Activated naive CD8-positive, alpha-beta T cell treated with anti-CD3 and anti-CD28 coated beads, Interleukin-2, amount 50 U/mL, for 16 hours (primary cell): Measurements from ENCODE around the gene ADAMTSL5.

ENCODE experiments used
- DNase-seq: peaks from one replicate; pipeline ENCODE4 v3.0.0-alpha.2; 2020; ENCODE audit warnings: low read depth, low spot score

The ADAMTSL5 gene

DNA sequence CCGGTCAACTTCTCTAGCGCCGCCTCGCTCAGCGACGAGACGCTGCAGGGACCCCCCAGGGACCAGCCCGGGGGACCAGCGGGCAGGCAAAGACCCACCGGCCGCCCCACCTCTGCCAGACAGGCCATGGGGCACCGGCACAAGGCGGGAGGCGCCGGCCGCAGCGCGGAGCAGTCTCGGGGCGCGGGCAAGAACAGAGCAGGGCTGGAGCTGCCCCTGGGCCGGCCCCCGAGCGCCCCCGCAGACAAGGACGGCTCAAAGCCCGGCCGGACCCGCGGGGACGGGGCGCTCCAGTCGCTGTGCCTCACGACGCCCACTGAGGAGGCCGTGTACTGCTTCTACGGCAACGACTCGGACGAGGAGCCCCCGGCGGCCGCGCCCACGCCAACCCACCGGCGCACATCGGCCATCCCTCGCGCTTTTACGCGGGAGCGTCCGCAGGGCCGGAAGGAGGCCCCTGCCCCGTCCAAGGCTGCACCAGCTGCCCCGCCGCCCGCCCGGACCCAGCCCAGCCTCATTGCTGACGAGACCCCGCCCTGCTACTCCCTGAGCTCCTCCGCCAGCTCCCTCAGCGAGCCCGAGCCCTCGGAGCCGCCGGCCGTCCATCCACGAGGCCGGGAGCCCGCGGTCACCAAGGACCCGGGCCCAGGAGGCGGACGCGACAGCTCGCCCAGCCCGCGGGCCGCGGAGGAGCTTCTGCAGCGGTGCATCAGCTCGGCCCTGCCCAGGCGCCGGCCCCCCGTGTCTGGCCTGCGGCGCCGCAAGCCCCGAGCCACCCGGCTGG lies 45.1 kb downstream of the ADAMTSL5 start:
- no peak for DNase-seq

DNA sequence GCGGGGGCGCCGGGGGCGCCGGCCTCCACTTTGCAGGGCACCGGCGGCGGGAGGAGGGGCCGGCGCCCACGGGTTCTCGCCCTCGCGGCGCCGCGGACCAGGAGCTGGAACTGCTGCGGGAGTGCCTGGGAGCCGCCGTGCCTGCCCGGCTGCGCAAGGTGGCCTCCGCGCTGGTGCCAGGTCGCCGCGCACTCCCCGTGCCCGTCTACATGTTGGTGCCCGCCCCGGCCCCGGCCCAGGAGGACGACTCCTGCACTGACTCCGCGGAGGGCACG lies 45.7 kb downstream of the ADAMTSL5 start:
- no peak for DNase-seq

DNA sequence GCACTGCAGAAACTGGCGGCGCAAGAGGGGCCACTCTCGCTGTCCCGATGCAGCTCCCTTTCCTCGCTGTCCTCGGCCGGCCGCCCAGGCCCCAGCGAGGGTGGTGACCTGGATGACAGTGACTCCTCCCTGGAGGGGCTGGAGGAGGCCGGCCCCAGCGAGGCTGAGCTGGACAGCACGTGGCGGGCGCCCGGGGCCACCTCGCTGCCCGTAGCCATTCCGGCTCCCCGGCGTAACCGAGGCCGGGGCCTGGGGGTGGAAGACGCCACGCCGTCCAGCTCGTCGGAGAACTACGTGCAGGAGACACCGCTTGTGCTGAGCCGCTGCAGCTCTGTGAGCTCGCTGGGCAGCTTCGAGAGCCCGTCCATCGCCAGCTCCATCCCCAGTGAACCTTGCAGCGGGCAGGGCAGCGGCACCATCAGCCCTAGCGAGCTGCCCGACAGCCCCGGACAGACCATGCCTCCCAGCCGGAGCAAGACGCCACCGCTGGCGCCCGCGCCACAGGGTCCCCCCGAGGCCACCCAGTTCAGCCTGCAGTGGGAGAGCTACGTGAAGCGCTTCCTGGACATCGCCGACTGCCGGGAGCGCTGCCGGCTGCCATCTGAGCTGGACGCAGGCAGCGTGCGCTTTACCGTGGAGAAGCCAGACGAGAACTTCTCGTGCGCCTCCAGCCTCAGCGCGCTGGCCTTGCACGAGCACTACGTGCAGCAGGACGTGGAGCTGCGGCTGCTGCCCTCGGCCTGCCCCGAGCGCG lies 46.2 kb downstream of the ADAMTSL5 start:
- DNase-seq: no peak

DNA sequence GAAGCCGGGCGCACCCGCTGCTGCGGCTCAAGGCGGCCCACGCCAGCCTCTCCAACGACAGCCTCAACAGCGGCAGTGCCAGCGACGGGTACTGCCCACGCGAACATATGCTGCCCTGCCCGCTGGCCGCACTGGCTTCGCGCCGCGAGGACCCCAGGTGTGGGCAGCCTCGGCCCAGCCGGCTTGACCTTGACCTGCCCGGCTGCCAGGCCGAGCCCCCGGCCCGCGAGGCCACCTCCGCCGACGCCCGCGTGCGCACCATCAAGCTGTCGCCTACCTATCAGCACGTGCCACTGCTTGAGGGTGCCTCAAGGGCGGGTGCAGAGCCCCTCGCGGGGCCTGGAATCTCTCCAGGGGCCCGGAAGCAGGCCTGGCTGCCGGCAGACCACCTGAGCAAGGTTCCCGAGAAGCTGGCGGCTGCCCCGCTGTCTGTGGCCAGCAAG lies 46.8 kb downstream of the ADAMTSL5 start:
- no peak for DNase-seq

DNA sequence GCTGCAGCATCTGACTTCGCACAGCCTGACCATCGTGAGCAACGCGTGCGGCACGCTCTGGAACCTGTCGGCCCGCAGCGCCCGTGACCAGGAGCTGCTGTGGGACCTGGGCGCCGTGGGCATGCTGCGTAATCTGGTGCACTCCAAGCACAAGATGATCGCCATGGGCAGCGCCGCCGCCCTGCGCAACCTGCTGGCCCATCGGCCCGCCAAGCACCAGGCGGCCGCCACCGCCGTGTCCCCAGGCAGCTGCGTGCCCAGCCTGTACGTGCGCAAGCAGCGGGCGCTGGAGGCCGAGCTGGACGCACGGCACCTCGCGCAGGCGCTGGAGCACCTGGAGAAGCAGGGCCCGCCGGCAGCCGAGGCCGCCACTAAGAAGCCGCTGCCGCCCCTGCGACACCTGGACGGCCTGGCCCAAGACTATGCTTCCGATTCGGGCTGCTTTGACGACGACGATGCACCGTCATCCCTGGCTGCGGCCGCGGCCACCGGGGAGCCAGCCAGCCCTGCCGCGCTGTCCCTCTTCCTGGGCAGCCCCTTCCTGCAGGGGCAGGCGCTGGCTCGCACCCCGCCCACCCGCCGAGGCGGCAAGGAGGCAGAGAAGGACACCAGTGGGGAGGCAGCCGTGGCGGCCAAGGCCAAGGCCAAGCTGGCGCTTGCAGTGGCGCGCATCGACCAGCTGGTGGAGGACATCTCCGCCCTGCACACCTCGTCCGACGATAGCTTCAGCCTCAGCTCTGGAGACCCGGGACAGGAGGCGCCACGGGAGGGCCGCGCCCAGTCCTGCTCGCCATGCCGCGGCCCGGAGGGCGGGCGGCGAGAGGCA lies 47.4 kb downstream of the ADAMTSL5 start:
- no peak for DNase-seq

DNA sequence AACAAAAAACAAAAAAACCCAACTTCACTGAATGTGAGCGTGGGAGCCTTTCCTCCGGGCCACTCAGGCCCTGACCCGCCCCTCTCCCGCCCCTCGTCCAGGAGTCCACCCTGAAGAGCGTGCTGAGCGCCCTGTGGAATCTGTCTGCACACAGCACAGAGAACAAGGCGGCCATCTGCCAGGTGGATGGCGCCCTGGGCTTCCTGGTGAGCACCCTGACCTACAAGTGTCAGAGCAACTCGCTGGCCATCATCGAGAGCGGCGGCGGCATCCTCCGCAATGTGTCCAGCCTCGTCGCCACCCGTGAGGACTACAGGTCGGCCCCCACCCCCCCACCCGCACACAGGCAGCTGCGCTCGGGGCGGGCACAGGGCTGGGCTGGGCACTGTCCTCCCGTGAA lies 51.0 kb downstream of the ADAMTSL5 start:
- DNase-seq: no peak

DNA sequence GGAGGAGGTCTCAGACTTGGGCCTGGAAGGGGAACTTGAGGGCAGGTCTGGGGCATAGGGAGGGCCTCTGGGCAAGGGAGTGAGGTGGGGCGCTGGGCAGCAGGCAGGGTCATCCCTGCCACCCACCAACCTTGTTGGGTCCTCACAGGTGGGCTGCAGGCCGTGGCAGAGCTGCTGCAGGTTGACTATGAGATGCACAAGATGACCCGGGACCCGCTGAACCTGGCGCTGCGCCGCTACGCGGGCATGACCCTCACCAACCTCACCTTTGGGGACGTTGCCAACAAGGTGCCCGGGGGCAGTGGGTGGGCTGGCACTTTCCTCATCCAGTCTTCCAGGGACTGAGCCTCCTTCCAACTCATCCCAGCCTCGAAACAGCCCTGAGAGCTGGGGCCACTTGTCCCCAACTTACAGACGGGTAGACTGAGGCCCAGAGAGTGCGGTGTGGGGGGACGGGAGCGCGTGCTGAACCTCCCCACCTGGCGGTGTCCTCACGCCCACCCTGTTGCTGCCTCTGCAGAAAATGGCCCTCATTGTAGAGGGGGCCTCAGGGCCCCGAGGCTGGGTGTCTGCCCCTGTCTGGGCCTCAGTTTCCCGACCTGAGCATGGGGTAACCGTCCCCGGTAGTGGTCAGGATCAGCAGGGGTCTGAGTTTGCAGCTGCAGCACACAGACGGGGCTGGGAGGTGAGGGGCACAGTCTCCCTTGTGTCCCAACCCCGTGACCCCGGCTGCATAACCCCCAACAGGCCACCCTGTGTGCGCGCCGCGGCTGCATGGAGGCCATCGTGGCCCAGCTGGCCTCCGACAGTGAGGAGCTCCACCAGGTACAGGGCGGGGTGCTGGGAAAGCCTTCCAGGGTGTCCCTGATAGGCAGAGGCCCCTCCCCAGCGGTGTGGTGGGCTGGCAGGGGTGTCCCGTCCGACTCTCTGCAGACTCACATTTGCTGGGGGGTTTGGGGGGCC lies 52.5 kb downstream of the ADAMTSL5 start:
- DNase-seq: no peak

DNA sequence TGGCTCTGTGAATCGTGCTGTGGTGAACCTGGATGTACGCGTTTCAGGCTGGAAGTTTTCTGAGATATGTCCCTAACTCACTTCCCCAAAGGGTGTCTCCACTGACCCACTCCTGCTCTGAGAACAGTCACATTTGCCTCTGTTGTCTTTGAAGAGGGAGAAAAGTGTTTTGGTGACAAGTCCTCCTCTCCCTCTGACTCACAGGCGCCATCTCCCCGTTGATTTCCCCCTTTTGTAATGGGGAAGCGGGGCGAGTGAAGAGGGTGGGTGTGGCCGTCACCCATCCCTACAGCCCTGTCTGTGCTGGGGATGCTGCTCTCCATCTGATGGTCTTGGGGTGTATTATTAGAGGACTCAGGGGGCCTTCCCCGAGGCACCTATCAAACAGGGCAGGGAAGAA lies 53.3 kb downstream of the ADAMTSL5 start:
- DNase-seq: no peak

DNA sequence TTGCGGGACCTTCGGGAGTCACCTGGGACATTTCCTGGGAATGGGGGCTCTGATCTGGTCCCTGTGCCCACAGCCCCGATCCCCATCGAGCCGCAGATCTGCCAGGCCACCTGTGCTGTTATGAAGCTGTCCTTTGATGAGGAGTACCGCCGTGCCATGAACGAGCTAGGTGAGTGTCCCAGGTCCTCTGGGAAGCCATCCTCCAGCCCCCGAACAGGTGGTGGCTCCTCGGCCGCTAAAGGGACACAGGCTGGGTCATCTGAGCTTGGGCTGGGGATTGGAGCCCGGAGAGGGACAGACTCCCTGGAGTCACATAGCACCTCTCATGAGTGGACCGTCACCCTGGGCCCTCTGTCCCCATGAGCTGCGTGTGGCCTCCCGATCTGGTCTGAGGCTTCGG lies 54.9 kb downstream of the ADAMTSL5 start:
- no peak for DNase-seq

DNA sequence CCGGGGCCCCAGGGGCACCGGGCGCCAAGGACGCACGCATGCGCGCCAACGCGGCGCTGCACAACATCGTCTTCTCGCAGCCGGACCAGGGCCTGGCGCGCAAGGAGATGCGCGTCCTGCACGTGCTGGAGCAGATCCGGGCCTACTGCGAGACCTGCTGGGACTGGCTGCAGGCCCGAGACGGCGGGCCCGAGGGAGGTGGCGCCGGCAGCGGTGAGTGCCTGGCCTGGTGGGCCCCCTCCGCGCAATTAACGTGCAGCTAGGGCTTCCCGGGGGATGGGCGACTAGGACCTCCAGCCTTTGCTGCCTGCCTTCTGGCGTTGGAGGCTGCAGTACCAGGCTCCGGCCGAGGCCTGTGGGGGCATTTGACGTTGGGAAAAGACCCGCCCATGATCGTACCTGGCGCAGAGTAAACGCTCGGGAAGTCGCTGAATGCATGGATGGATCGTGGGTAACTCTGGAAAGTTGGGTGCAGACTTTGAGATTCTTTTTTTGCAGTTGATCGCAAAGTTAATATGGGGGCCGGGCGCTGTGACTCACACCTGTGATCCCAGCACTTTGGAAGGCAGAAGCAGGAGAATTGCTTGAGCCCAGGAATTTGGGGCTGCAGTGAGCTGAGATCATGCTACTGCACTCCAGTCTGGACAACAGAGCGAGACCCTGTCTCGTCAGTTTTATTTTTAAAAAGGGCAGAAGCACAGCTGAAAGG lies 55.6 kb downstream of the ADAMTSL5 start:
- no peak for DNase-seq

DNA sequence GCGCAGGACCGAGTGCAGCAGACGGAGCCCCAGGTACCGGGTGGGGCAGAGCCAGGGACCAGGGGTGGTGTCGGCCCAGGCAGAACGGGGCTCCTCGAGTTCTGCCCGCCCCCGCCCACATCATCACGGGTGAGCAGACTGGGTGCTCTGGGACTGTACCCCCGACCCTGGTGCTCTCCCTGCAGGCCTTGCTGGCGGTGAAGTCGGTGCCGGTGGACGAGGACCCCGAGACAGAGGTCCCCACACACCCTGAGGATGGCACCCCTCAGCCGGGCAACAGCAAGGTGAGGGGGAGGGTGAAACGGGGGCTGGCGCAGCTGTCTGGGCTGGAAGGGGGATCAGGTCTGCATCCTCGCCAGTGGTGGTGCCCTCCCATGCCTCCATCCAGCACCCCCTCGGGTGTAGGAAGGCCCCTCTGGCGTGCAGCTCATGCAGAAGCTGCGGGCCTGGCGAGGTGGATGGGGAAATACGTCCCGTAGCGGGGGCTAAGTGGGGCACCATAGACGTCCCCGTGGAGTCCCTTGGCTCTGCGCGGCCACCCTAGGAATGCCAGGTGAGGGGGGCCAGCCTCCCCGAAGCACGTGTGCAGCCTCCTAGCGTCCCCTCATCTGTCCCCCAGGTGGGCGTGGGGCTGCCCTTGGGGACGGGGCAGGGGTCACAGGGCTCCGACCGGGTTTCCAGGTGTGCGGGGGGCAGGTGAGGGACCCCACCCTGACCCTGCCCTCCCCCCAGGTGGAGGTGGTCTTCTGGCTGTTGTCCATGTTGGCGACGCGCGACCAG lies 56.5 kb downstream of the ADAMTSL5 start:
- DNase-seq: no peak

DNA sequence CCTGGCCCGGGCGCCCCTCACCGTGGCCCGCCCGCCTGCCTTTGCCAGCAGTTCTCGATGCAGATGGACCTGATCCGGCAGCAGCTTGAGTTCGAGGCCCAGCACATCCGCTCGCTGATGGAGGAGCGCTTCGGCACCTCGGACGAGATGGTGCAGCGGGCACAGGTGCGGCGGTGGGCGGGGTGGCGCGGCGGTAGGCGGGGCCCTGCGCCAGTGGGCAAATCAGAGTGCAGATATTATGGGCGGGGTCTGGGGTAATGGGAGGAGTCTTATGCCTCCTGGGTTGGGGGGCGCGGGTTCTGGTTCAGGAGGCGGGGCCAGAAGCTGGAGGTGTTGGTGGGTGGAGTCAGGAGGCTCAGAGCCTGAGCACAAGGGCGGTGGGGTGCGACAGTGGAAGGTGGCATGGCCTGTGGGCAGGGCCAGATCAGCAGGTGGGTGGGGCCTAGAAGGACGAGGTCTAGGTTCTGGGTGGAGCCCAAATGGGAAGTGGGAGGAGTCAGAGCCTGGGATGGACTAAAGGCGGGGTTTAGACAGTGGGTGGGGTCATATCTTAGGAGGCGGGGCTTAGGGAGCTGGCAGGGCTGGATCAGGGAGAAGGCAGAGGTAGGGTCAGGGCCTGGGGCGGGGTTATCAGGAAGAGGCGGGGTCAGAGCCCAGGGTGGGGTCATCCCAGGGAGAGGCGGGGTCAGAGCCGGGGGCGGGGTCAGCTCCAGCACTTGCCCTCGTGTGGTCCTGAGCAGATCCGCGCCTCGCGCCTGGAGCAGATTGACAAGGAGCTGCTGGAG lies 57.3 kb downstream of the ADAMTSL5 start:
- no peak for DNase-seq
